RWPE2 (cell line): ENCODE measurements around the gene ACADL.
A peak's percentile ranks its signal among the peaks of the same experiment; 100 is the strongest.

Experiments
- ATAC-seq: fragments of 200-7000 bp; cut with Tn5 transposase; 3 replicates; pipeline ENCODE4 v1.9.1; 2021; ENCODE audit warnings: low read depth
- DNase-seq: peaks from one replicate; pipeline ENCODE4 v3.0.0-alpha.2; 2020; ENCODE audit warnings: low spot score
- H3K27ac ChIP-seq: fragments of 450-650 bp; 2 replicates; pipeline ENCODE4 v1.5.1; 2017; ENCODE audit warnings: mild to moderate bottlenecking; ENCODE audit not compliant: poor library complexity, severe bottlenecking
- H3K27me3 ChIP-seq: fragments of 250-450 bp; sonication (Bioruptor Pico); 2 replicates; pipeline ENCODE4 v1.5.1; 2021; ENCODE audit warnings: mild to moderate bottlenecking, moderate library complexity; ENCODE audit not compliant: insufficient read depth, poor library complexity, severe bottlenecking
- H3K36me3 ChIP-seq: fragments of 250-450 bp; sonication (Bioruptor Pico); 2 replicates; pipeline ENCODE4 v1.5.1; 2020; ENCODE audit warnings: low read depth, mild to moderate bottlenecking, moderate library complexity
- H3K4me1 ChIP-seq: fragments of 250-450 bp; sonication (Bioruptor Pico); 2 replicates; pipeline ENCODE4 v1.5.1; 2021; ENCODE audit warnings: mild to moderate bottlenecking, moderate library complexity; ENCODE audit not compliant: insufficient read depth, poor library complexity, severe bottlenecking
- H3K4me3 ChIP-seq: fragments of 250-450 bp; sonication (Bioruptor Pico); 2 replicates; pipeline ENCODE4 v1.5.1; 2021; ENCODE audit warnings: mild to moderate bottlenecking, moderate library complexity; ENCODE audit not compliant: severe bottlenecking
- H3K9me3 ChIP-seq: fragments of 250-450 bp; sonication (Bioruptor Pico); 2 replicates; pipeline ENCODE4 v1.5.1; 2021; ENCODE audit warnings: mild to moderate bottlenecking, moderate library complexity; ENCODE audit not compliant: severe bottlenecking
- CTCF ChIP-seq: fragments of 450-650 bp; IDR thresholded peaks from one replicate; pipeline ENCODE4 v1.5.1; 2017; ENCODE audit warnings: mild to moderate bottlenecking, moderate library complexity; ENCODE audit not compliant: poor library complexity, severe bottlenecking

The ACADL gene

GRCh38 chr2:210224941-210225672 is at the start of gene ACADL:
Gene ACADL (minus strand): TSS chr2:210225447. CDS start chr2:210225263, 184 bp downstream.
- TF ChIP-seq CTCF, result no peak
- peak; percentile 86 for ATAC-seq
- H3K27ac ChIP-seq, result no peak within 1 kb of the TSS
- H3K9me3 ChIP-seq, result no peaks in the 10 kb centered on the region
- no peak for DNase-seq
- no peaks in the 10 kb centered on the region for H3K4me1 ChIP-seq
- H3K4me3 ChIP-seq, result peak within 1 kb of the TSS; percentile 25
- H3K36me3 ChIP-seq, result no peaks in the 10 kb centered on the region
- H3K27me3 ChIP-seq, result peaks cover 28% of the 10 kb centered on the region

GRCh38 chr2:210271300-210271699 is 46.1 kb upstream of the ACADL start:
- H3K27me3 ChIP-seq, result peaks cover 5% of the 10 kb centered on the region
- ATAC-seq (no peak), DNase-seq (no peak)
- H3K9me3 ChIP-seq, result no peaks in the 10 kb centered on the region
- H3K36me3 ChIP-seq, result no peaks in the 10 kb centered on the region
- no peak overlapping the region for H3K4me3 ChIP-seq
- no peak for TF ChIP-seq CTCF
- H3K27ac ChIP-seq, result no peak overlapping the region
- no peaks in the 10 kb centered on the region for H3K4me1 ChIP-seq

GRCh38 chr2:210269148-210269547 is 43.9 kb upstream of the ACADL start:
- Histone ChIP-seq H3K27me3 (peaks cover 5% of the 10 kb centered on the region), H3K36me3 (no peaks in the 10 kb centered on the region), H3K9me3 (no peaks in the 10 kb centered on the region), H3K27ac (no peak overlapping the region), H3K4me1 (no peaks in the 10 kb centered on the region), H3K4me3 (no peak overlapping the region)
- ATAC-seq (no peak), DNase-seq (no peak)
- no peak for TF ChIP-seq CTCF

GRCh38 chr2:210268281-210268680 is 43.0 kb upstream of the ACADL start:
- no peak for DNase-seq
- no peaks in the 10 kb centered on the region for H3K9me3 ChIP-seq
- no peaks in the 10 kb centered on the region for H3K36me3 ChIP-seq
- H3K4me3 ChIP-seq, result no peak overlapping the region
- peaks cover 5% of the 10 kb centered on the region for H3K27me3 ChIP-seq
- TF ChIP-seq CTCF, result no peak
- no peak for ATAC-seq
- no peaks in the 10 kb centered on the region for H3K4me1 ChIP-seq
- H3K27ac ChIP-seq, result no peak overlapping the region

GRCh38 chr2:210267698-210268097 is 42.5 kb upstream of the ACADL start:
- ATAC-seq (no peak), DNase-seq (no peak)
- no peaks in the 10 kb centered on the region for H3K36me3 ChIP-seq
- no peaks in the 10 kb centered on the region for H3K9me3 ChIP-seq
- no peak overlapping the region for H3K27ac ChIP-seq
- no peaks in the 10 kb centered on the region for H3K4me1 ChIP-seq
- TF ChIP-seq CTCF, result no peak
- H3K27me3 ChIP-seq, result peaks cover 5% of the 10 kb centered on the region
- H3K4me3 ChIP-seq, result no peak overlapping the region
